OCI-LY7 (cell line): Measurements from ENCODE around the gene CDYL.

Experiments used
- CTCF ChIP-seq: fragments of 200-600 bp; sonication (generic); conservative IDR thresholded peaks from 2 replicates; pipeline ENCODE4 v1.5.1; 2014; ENCODE audit warnings: mild to moderate bottlenecking, antibody characterized with exemption, low read length, moderate library complexity, mixed read lengths
- EZH2phosphoT487 ChIP-seq: fragments of 200-600 bp; sonication (generic); IDR thresholded peaks from 2 replicates; pipeline ENCODE4 v1.6.1; 2018; ENCODE audit warnings: low read depth, borderline replicate concordance, mild to moderate bottlenecking, mixed run types, antibody characterized with exemption, low read length, moderate library complexity, mixed read lengths

- TF ChIP-seq CTCF (no peak), EZH2phosphoT487 (no peak)
These were observed 189.6 kb downstream of the CDYL start for GRCh38 chr6:4965562-4966389.
